Dendritic cell treated with granulocyte-macrophage colony-stimulating factor and Interleukin-4, amounts not matched to agents 40 ng/mL and 50 ng/mL, for 4 days (primary cell): ENCODE data around the gene PCLAF.
A peak's percentile ranks its signal among the peaks of the same experiment; 100 is the strongest.
"Not testable (repeated sequence)": the region's sequence is repeated elsewhere in the genome, so short reads cannot be mapped to it uniquely, and the experiment has no call there.

Source experiments
- H3K27ac Mint-ChIP-seq: one replicate; pipeline ENCODE4 v1.8.0; 2022; ENCODE audit warnings: mild to moderate bottlenecking, mixed read lengths
- H3K27me3 Mint-ChIP-seq: one replicate; pipeline ENCODE4 v1.8.0; 2022; ENCODE audit warnings: mild to moderate bottlenecking, mixed read lengths
- H3K36me3 Mint-ChIP-seq: one replicate; pipeline ENCODE4 v1.8.0; 2022; ENCODE audit warnings: low read depth, mixed read lengths
- H3K4me1 Mint-ChIP-seq: one replicate; pipeline ENCODE4 v1.8.0; 2022; ENCODE audit warnings: low read depth, mixed read lengths
- H3K4me3 Mint-ChIP-seq: one replicate; pipeline ENCODE4 v1.8.0; 2022; ENCODE audit warnings: mild to moderate bottlenecking, moderate library complexity, mixed read lengths
- H3K9me3 Mint-ChIP-seq: one replicate; pipeline ENCODE4 v1.8.0; 2022; ENCODE audit warnings: mixed read lengths
- intact Hi-C: fragments of 100-400 bp; cut with micrococcal nuclease; formaldehyde crosslinking; loops from one replicate; pipeline ENCODE4 v1.15.0; 2022

PCLAF gene

DNA sequence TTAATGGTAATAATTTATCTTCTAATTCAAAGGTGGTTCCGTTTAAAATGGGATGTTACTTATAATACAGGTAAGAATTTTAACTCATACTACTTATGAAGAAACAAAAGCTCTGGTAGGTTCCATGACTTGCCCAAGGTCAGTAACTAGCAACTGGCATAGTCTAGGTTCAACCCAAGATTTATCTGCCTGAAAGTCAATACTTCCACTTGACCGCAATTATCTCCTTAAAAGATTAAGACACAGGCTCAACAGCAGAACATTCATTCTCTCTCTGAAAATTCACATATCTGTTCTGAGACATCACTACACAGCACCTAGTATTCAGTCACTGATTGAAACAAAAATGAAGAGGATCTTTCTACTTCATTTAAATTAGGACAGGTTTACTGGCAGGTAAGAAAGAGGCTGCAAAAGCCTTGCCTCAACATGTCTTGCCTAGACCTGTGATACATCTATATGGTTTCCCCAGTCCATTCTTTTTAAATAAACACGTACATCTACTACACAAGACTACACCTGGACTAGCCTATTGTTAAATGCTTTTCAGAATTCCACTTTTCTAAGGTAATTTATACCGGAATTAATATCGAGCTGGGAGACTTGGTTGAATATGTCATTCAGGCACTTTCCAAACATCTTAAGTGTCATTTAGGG, 26.4 kb downstream of the PCLAF start:
- Mint-ChIP-seq H3K27ac (peak overlapping the region; percentile 94), H3K27me3 (no peaks in the 10 kb centered on the region), H3K36me3 (peaks cover 25% of the 10 kb centered on the region), H3K9me3 (no peaks in the 10 kb centered on the region), H3K4me1 (peaks cover 30% of the 10 kb centered on the region), H3K4me3 (peak overlapping the region; percentile 98)
- intact Hi-C loops: loop anchor here (10.0 kb wide), 1 partner anchor 150 kb away; no protein-coding TSS in a partner anchor

DNA sequence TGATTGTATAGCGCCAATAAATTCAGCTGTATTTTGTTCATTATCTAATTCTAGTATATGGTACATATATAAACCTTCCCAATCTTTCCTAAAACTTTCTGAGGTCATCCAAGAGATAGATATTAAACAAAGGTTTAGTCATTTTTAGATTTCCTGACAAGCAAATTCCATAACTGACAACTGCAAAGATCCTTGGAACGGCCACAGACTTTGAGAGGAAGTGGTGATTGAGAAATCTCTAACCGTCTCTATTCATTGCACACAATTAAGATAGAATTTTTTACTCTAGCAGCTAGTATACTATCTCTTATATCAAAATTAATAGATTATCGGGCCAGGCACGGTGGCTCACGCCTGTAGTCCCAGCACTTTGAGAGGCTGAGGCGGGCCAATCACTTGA, 30.0 kb downstream of the PCLAF start:
- Mint-ChIP-seq H3K4me3 (no peak overlapping the region), H3K27ac (no peak overlapping the region), H3K27me3 (no peaks in the 10 kb centered on the region), H3K36me3 (peaks cover 52% of the 10 kb centered on the region), H3K9me3 (no peaks in the 10 kb centered on the region), H3K4me1 (peaks cover 22% of the 10 kb centered on the region)
- intact Hi-C loops: loop anchor here (10.0 kb wide), 1 partner anchor 146 kb away; no protein-coding TSS in a partner anchor

DNA sequence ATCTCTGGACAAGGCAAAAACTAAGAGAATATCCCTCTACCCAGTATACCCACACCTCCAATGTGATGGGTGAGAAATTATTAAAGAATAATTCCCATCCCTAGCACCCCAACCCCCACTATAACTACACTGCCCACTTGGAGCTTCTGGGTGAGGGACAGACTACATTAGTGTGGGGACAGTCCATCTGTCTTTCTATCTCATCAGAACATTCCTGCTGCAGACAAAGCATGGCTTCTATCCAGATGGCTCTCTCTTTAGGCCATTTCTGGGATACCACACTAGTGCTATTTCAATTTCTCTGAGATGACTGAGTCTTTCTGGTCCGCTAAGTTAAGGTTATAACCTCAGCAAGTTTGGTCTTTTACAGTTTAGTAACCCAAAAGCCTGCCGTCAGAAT, 31.9 kb downstream of the PCLAF start:
- no peaks in the 10 kb centered on the region for H3K9me3 Mint-ChIP-seq
- peaks cover 40% of the 10 kb centered on the region for H3K36me3 Mint-ChIP-seq
- H3K4me1 Mint-ChIP-seq: peaks cover 11% of the 10 kb centered on the region
- no peak overlapping the region for H3K4me3 Mint-ChIP-seq
- no peaks in the 10 kb centered on the region for H3K27me3 Mint-ChIP-seq
- intact Hi-C loops: no loop called here
- H3K27ac Mint-ChIP-seq: no peak overlapping the region

DNA sequence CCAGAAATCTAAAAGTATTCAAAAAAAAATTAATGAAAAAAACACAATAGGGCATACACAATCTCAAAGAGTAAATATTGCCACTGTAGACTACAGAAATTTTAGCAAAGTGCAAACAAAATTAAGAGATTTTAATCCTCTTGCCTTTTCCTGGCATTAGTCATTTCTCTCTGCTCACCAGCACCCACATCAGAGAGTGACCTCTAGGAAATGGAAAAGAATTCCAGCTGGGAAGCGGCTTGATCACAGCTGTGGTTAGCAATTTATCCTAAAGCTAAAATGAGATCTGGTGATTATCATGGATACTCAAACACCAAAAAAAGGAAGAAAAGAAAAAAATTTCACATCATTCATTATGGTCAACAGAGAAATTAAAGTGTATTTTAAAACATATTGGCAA, 32.8 kb downstream of the PCLAF start:
- Mint-ChIP-seq H3K9me3 (no peaks in the 10 kb centered on the region), H3K27me3 (no peaks in the 10 kb centered on the region), H3K27ac (no peak overlapping the region), H3K36me3 (peaks cover 40% of the 10 kb centered on the region), H3K4me1 (peaks cover 11% of the 10 kb centered on the region), H3K4me3 (no peak overlapping the region)
- intact Hi-C loops: no loop called here

DNA sequence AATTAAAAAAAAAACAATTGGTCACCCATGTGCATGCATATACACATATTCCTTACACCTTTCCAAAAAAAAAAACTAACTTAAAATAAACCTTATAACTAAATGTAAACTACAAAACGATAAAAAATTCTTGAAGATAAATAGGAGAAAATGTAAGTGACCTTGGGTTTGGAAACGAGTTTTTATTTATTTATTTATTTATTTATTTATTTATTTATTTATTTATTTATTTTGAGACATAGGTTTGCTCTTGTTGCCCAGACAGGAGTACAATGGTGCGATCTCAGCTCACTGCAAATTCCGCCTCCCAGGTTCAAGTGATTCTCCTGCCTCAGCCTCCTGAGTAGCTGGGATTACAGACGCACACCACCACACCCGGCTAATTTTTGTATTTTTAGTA, 35.0 kb downstream of the PCLAF start:
- H3K4me1 Mint-ChIP-seq, H3K27me3 Mint-ChIP-seq, intact Hi-C loops, H3K9me3 Mint-ChIP-seq, H3K4me3 Mint-ChIP-seq, H3K27ac Mint-ChIP-seq: not testable (repeated sequence)
- peaks cover 57% of the 10 kb centered on the region for H3K36me3 Mint-ChIP-seq

DNA sequence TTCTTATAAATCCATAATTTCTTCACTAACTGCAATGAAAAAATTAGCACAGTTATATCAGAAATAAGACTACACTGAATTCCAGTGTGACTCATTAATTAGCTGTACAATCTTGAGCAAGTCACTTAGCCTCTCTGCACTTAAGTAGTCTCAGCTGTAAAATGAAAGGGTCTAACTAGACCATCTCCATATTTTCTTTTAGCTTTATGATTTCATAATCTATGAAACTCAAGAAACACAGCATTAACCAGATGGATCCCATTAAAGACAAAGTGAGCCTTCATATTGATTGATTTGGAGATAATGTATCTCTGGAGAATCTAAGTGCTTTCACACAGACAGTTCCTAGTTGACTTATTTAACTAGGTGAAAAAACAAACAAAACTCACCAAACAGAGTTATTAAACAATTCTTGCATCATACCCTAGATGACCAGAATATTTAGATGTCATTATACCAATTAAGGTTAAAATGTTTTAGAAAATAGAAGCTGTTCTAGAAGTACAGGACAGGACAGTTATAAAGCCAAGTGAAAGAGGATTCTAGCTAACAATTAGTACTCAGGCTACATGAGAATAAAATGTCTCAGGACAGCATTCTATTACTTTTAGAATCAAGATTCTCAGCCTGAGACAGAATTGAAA, 36.5 kb downstream of the PCLAF start:
- intact Hi-C loops: no loop called here
- peaks cover 6% of the 10 kb centered on the region for H3K4me1 Mint-ChIP-seq
- H3K4me3 Mint-ChIP-seq: no peak overlapping the region
- H3K36me3 Mint-ChIP-seq: peaks cover 53% of the 10 kb centered on the region
- no peaks in the 10 kb centered on the region for H3K9me3 Mint-ChIP-seq
- no peak overlapping the region for H3K27ac Mint-ChIP-seq
- H3K27me3 Mint-ChIP-seq: no peaks in the 10 kb centered on the region

DNA sequence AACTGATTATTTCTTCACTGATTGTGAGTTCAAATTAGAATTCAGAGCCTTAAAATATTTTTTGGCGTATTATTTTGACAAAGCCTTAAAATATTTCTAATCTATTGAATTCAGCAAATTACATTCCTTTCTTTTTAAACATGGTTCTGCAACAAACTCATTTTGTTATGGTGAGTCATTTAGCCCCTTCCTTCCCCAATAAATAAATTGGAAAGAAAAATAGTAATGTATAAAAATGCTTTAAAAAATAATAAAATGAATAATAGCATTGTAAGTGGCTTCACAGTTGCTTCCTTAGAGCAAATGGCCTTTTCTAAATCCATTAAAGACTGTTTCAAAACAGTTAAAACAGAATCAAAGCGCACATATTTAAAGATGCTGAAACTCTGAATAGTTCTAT, 37.4 kb downstream of the PCLAF start:
- no peaks in the 10 kb centered on the region for H3K9me3 Mint-ChIP-seq
- intact Hi-C loops: no loop called here
- no peak overlapping the region for H3K4me3 Mint-ChIP-seq
- H3K4me1 Mint-ChIP-seq: peaks cover 6% of the 10 kb centered on the region
- H3K27ac Mint-ChIP-seq: no peak overlapping the region
- H3K27me3 Mint-ChIP-seq: no peaks in the 10 kb centered on the region
- peaks cover 52% of the 10 kb centered on the region for H3K36me3 Mint-ChIP-seq

DNA sequence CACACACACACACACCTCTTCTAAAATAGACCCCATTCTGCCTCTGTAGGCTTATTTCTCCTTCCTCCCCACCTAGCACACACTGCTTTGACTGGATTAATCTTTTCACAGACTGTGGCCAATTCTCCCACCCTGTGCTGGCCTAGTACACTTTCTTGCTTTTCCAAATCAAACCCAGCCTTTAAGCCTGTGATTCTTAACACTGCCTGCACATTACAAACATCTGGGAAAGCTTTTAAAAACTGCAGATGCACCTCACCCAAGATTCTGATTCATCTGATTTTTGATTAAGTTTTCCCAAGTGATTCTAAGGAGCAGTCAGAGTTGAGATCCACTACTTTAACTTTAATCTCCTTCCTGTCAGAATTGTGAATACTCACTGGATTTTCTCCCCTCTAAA, 38.0 kb downstream of the PCLAF start:
- intact Hi-C loops: no loop called here
- Mint-ChIP-seq H3K4me3 (no peak overlapping the region), H3K9me3 (no peaks in the 10 kb centered on the region), H3K36me3 (peaks cover 50% of the 10 kb centered on the region), H3K4me1 (peaks cover 6% of the 10 kb centered on the region), H3K27ac (peak overlapping the region; percentile 19), H3K27me3 (no peaks in the 10 kb centered on the region)

DNA sequence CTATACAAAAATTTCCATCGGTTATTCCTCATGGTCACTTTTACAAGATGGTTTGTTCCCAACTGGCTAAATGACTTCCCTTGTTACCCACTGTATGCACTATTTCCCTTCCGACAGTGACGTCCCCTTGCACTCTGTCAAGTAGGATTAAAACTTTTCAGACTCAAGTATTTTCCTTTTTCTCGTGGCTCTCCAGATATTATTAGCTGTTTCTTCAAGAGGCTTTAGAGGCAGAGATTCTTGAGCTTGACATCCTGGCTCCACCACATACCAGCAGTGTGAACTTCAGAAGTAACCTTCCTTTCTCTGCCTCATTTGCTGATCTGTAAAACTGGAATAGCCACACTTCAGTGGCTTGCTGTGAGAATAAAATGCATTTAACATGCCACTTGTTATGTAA, 39.3 kb downstream of the PCLAF start:
- Mint-ChIP-seq H3K36me3 (peaks cover 39% of the 10 kb centered on the region), H3K4me1 (peaks cover 6% of the 10 kb centered on the region), H3K4me3 (no peak overlapping the region), H3K27ac (no peak overlapping the region), H3K27me3 (no peaks in the 10 kb centered on the region), H3K9me3 (no peaks in the 10 kb centered on the region)
- intact Hi-C loops: no loop called here

DNA sequence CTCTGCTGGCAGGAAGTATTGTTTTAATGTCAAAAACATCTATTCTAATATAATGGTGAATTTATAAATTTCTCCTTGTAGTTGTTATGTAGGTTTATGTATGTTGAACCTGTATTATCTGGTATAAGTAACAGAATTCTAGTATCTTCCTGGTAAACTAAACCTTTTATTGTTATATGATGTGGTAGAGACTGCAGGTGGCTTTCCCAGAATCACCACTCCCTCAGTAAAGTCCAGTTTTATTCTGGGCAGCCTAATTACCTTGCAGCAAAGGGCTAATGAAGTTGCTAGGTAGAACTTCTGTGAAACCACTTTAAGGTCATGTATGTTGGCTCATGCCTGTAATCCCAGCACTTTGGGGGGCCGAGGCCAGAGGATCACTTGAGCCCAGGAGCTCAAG, 40.9 kb downstream of the PCLAF start:
- Mint-ChIP-seq H3K27me3 (no peaks in the 10 kb centered on the region), H3K4me1 (peaks cover 12% of the 10 kb centered on the region), H3K4me3 (no peak overlapping the region), H3K27ac (no peak overlapping the region), H3K9me3 (no peaks in the 10 kb centered on the region), H3K36me3 (peaks cover 33% of the 10 kb centered on the region)
- intact Hi-C loops: no loop called here

DNA sequence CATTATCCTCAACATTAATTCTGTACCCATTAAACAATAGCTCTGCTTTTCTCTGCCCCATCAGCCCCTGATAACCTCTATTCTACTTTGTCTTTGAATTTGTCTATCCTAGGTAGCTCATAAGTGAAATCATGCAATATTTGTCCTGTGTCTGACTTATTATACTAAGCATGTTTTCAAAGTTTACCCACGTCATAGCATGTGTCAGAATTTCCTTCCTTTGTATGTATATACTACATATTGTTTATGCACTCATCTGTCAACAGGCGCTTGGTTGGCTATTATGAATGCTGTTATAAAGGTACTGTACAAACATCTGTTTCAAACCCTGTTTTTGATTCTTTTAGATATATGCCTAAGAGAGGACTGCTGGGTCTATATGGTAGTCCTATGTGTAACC, 43.5 kb downstream of the PCLAF start:
- Mint-ChIP-seq H3K36me3 (peaks cover 32% of the 10 kb centered on the region), H3K4me1 (peaks cover 13% of the 10 kb centered on the region), H3K9me3 (no peaks in the 10 kb centered on the region), H3K27ac (no peak overlapping the region), H3K27me3 (no peaks in the 10 kb centered on the region), H3K4me3 (no peak overlapping the region)
- intact Hi-C loops: no loop called here

DNA sequence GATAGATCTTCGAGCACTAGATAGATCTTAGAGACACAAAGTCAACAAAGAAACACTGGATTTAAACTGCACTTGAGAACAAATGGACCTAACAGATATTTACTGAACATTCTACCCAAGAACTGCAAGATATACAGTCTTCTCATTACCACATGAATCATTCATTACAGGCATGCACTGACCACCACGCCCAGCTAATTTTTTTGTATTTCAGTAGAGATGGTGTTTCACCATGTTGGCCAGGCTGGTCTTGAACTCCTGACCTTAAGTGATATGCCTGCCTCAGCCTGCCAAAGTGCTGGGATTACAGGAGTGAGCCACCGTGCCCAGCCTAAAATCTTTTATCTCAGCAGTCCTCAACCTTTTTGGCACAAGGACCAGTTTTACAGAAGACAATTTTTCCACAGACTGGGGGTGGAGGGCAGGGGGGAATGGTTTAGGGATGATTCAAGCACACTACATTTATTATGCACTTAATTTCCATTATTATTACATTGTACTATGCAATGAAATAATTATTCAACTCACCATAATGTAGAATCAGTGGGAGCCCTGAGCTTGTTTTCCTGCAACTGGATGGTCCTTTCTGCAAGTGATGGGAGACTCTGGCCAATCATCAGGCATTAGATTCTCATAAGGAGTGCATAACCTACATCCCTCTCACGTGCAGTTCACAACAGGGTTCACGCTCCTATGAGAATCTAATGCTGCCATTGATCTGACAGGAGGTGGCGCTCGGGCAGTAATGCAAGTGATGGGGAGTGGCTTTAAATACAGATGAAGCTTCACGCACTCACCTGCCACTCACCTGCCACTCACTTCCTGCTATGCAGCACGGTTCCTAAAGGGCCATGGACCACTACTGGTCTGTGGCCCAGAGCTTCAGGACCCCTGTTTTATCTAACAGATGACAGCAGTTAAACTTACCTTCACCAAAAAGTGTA, 47.0 kb downstream of the PCLAF start:
- Mint-ChIP-seq H3K27ac (no peak overlapping the region), H3K4me1 (peaks cover 13% of the 10 kb centered on the region), H3K36me3 (peaks cover 14% of the 10 kb centered on the region), H3K9me3 (no peaks in the 10 kb centered on the region), H3K4me3 (no peak overlapping the region), H3K27me3 (no peaks in the 10 kb centered on the region)
- intact Hi-C loops: no loop called here

DNA sequence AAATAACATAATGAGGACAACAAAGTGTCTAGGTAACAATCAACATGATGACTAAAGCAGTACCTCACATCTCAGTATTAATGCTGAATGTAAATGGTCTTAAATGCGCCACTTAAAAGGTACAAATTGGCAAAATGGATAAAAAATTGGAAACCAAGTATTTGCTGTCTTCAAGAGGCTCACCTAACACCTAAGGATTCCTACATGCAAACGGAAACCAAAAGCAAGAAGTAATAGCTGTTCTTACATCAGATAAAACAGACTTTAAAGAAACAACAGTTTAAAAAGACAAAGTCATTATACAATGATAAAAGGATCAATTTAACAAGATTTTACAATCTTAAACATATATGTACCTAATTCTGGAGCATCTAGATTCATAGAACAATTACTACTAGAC, 47.7 kb downstream of the PCLAF start:
- H3K4me1 Mint-ChIP-seq: peaks cover 13% of the 10 kb centered on the region
- peaks cover 6% of the 10 kb centered on the region for H3K36me3 Mint-ChIP-seq
- H3K9me3 Mint-ChIP-seq: no peaks in the 10 kb centered on the region
- H3K27me3 Mint-ChIP-seq: no peaks in the 10 kb centered on the region
- intact Hi-C loops: no loop called here
- H3K4me3 Mint-ChIP-seq: no peak overlapping the region
- no peak overlapping the region for H3K27ac Mint-ChIP-seq

DNA sequence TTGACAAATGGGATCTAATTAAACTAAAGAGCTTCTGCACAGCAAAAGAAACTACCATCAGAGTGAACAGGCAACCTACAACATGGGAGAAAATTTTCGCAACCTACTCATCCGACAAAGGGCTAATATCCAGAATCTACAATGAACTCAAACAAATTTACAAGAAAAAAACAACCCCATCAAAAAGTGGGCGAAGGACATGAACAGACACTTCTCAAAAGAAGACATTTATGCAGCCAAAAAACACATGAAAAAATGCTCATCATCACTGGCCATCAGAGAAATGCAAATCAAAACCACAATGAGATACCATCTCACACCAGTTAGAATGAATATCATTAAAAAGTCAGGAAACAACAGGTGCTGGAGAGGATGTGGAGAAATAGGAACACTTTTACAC, 49.6 kb downstream of the PCLAF start:
- H3K9me3 Mint-ChIP-seq, H3K4me3 Mint-ChIP-seq, H3K27ac Mint-ChIP-seq, intact Hi-C loops, H3K27me3 Mint-ChIP-seq, H3K36me3 Mint-ChIP-seq: not testable (repeated sequence)
- peaks cover 13% of the 10 kb centered on the region for H3K4me1 Mint-ChIP-seq
